Thoracic aorta (tissue), 2 donors: ENCODE results near the gene SLC49A4. TPM values are rescaled to one million over a fixed set of nuclear protein-coding genes. Genes with fewer than 3 reads are reported as not detected.

Source experiments
- ATAC-seq: fragments of 150-250 bp; one replicate; pipeline ENCODE4 v1.8.0; 2017; ENCODE audit warnings: low read depth; ENCODE audit not compliant: insufficient number of reproducible peaks, low FRiP score
- DNase-seq: peaks from one replicate; pipeline ENCODE4 v3.0.0-alpha.2; 2020; ENCODE audit warnings: low spot score
- H3K27ac ChIP-seq, 2 donors: fragments of 200-600 bp; sonication (generic); 1 replicate in 1 of 2; 2 replicates in 1 of 2; pipeline ENCODE4 v1.5.1; 2016; ENCODE audit warnings: mild to moderate bottlenecking in 2 of 2, moderate library complexity in 2 of 2
- H3K27me3 ChIP-seq: fragments of 200-600 bp; sonication (generic); replicated peaks from 2 replicates; pipeline ENCODE4 v1.6.0; 2016; ENCODE audit warnings: mild to moderate bottlenecking; ENCODE audit not compliant: insufficient read depth
- H3K36me3 ChIP-seq: fragments of 200-600 bp; sonication (generic); one replicate; pipeline ENCODE4 v1.5.1; 2016
- H3K4me1 ChIP-seq, 2 donors: fragments of 200-600 bp; sonication (generic); 1 replicate in 1 of 2; 2 replicates in 1 of 2; pipeline versions ENCODE4 v1.5.1 to v1.6.0; 2016; ENCODE audit warnings: low read depth in 2 of 2, mild to moderate bottlenecking in 1 of 2; ENCODE audit not compliant: control insufficient read depth in 1 of 2
- H3K4me3 ChIP-seq: fragments of 200-600 bp; sonication (generic); 2 replicates; pipeline ENCODE4 v1.5.1; 2016; ENCODE audit warnings: mild to moderate bottlenecking
- H3K9me3 ChIP-seq: fragments of 200-600 bp; sonication (generic); 2 replicates; pipeline ENCODE4 v1.5.1; 2016
- CTCF ChIP-seq: fragments of 200-600 bp; sonication (generic); IDR thresholded peaks from one replicate; pipeline ENCODE4 v1.5.1; 2019; ENCODE audit warnings: antibody characterized with exemption
- total RNA-seq, 2 donors: library from RNA; depleted of rRNA; stranded (reverse); fragments of >200 nt; gene quantifications; one replicate each; pipeline versions ENCODE4 v1.1.0 to v1.2.3, GENCODE V29; 2016

SLC49A4 gene
- total RNA-seq, 2 donors from 2014 or later, result 17.4 to 20.0 TPM

GRCh38 chr3:122794483-122794778 is 438 bp upstream of the SLC49A4 start:
- Histone ChIP-seq H3K36me3 (no peaks in the 10 kb centered on the region), H3K9me3 (no peaks in the 10 kb centered on the region), H3K27me3 (no peaks in the 10 kb centered on the region), H3K4me1 (peaks cover 9 to 26% of the 10 kb centered on the region in 2 donors), H3K27ac (peak overlapping the region; percentile 88 to 95), H3K4me3 (peak overlapping the region; percentile 85)
- TF ChIP-seq CTCF, result no peak
- DNase-seq (no peak), ATAC-seq (peak; percentile 19)

- ATAC-seq, result no peak
- Histone ChIP-seq H3K4me1 (peaks cover 9 to 26% of the 10 kb centered on the region in 2 donors), H3K4me3 (peak overlapping the region; percentile 85), H3K27me3 (no peaks in the 10 kb centered on the region), H3K27ac (peak overlapping the region; percentile 88 to 95), H3K36me3 (no peaks in the 10 kb centered on the region), H3K9me3 (no peaks in the 10 kb centered on the region)
- TF ChIP-seq CTCF, result no peak
- no peak for DNase-seq
Measured at GRCh38 chr3:122795674-122796195, 866 bp downstream of the SLC49A4 start.

GRCh38 chr3:122797291-122797690 is 2.4 kb downstream of the SLC49A4 start:
- Histone ChIP-seq H3K27me3 (no peaks in the 10 kb centered on the region), H3K27ac (no peak overlapping the region), H3K9me3 (no peaks in the 10 kb centered on the region), H3K36me3 (no peaks in the 10 kb centered on the region), H3K4me3 (no peak overlapping the region), H3K4me1 (peaks cover 6 to 28% of the 10 kb centered on the region in 2 donors)
- ATAC-seq, result no peak
- DNase-seq, result no peak
- no peak for TF ChIP-seq CTCF

- Histone ChIP-seq H3K4me1 (peaks cover 0 to 21% of the 10 kb centered on the region in 2 donors), H3K36me3 (no peaks in the 10 kb centered on the region), H3K27ac (no peak overlapping the region), H3K27me3 (no peaks in the 10 kb centered on the region), H3K4me3 (no peak overlapping the region), H3K9me3 (no peaks in the 10 kb centered on the region)
- TF ChIP-seq CTCF, result no peak
- ATAC-seq, result no peak
- no peak for DNase-seq
Measured at GRCh38 chr3:122799322-122799721, 4.5 kb downstream of the SLC49A4 start.

- peaks cover 0 to 21% of the 10 kb centered on the region in 2 donors for H3K4me1 ChIP-seq
- no peaks in the 10 kb centered on the region for H3K9me3 ChIP-seq
- H3K27me3 ChIP-seq, result no peaks in the 10 kb centered on the region
- no peak overlapping the region for H3K4me3 ChIP-seq
- H3K27ac ChIP-seq, result no peak overlapping the region
- DNase-seq, result no peak
- H3K36me3 ChIP-seq, result no peaks in the 10 kb centered on the region
- no peak for ATAC-seq
- no peak for TF ChIP-seq CTCF
Measured at GRCh38 chr3:122800031-122800430, 5.2 kb downstream of the SLC49A4 start.
